Measurements from ENCODE around the gene LRRFIP1. TPM values are rescaled to one million over a fixed set of nuclear protein-coding genes. Genes with fewer than 3 reads are reported as not detected.

LRRFIP1 gene
- total and polyA plus RNA-seq, 2 donors (not counting 3 experiments of a cell fraction or from before 2014, with no cell fraction given) = 39.2 to 179 TPM

GRCh38 chr2:237648016-237648381 is 20.6 kb downstream of the LRRFIP1 start:
- POLR2A ChIA-PET = no interaction called here
- H3K9ac ChIP-seq (replicated peaks; ENCODE audit: extremely low read depth, insufficient read depth, low read length) = no peak overlapping the region

GRCh38 chr2:237649541-237650454 is 22.4 kb downstream of the LRRFIP1 start:
- CTCF ChIA-PET = interaction anchor here (1.0 kb wide), 1 partner anchor 26 kb away, joined by 4 read pairs; no protein-coding TSS in a partner anchor
- H4K20me1 ChIP-seq (replicated peaks; ENCODE audit: control insufficient read depth, extremely low read depth, insufficient read depth, low read length) = no peaks in the 10 kb centered on the region
- no peak for FAIRE-seq
- POLR2A ChIA-PET = no interaction called here
- no peaks in the 10 kb centered on the region for H3K79me2 ChIP-seq (ENCODE audit: control insufficient read depth, insufficient read depth, low read length)
- no peak overlapping the region for H3K9ac ChIP-seq (replicated peaks; ENCODE audit: extremely low read depth, insufficient read depth, low read length)
- peaks cover 2% of the 10 kb centered on the region for H3K4me1 ChIP-seq (ENCODE audit: control insufficient read depth, extremely low read depth, insufficient read depth, low read length)
- no peak overlapping the region for H3K4me2 ChIP-seq (ENCODE audit: insufficient read depth, low read length)
- no peaks in the 10 kb centered on the region for H3K27me3 ChIP-seq (ENCODE audit: control insufficient read depth in 2 of 2, insufficient read depth in 2 of 2, low read length in 2 of 2)
- dilution Hi-C loops (cut with MboI; ENCODE audit: extremely low pct_ligation_motif_present, low sequenced_read_pairs) = no loop called here
- intact Hi-C loops (cut with micrococcal nuclease) = no loop called here
- no peak overlapping the region for H3K4me3 ChIP-seq (replicated peaks in 1 of 3; ENCODE audit: insufficient read depth in 1 of 3, low read depth in 1 of 3, low read length in 3 of 3)
- no peaks in the 10 kb centered on the region for H3K9me3 ChIP-seq (replicated peaks; ENCODE audit: control insufficient read depth, insufficient read depth, low read length)
- no peaks in the 10 kb centered on the region for H3K9me1 ChIP-seq (replicated peaks; ENCODE audit: control insufficient read depth, extremely low read depth, insufficient read depth, low read length)
- TF ChIP-seq JUN (IDR thresholded peaks at IDR 0.05; ENCODE audit: borderline replicate concordance, insufficient read depth, insufficient read length, low read depth) = no peak
- TF ChIP-seq FOS (IDR thresholded peaks at IDR 0.05; ENCODE audit: borderline replicate concordance, insufficient read depth, low read length) = no peak
- no peak for TF ChIP-seq GATA2 (IDR thresholded peaks at IDR 0.05; ENCODE audit: insufficient read depth, insufficient read length, low read depth, low read length)
- TF ChIP-seq POLR2A (IDR thresholded peaks at IDR 0.05; ENCODE audit: low read depth, low read length) = no peak
- no peak for TF ChIP-seq POLR2AphosphoS5 (IDR thresholded peaks at IDR 0.05; ENCODE audit: insufficient read depth, low read depth, low read length)
- TF ChIP-seq, protein P1, sequence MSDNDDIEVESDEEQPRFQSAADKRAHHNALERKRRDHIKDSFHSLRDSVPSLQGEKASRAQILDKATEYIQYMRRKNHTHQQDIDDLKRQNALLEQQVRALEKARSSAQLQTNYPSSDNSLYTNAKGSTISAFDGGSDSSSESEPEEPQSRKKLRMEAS (IDR thresholded peaks at IDR 0.05; ENCODE audit: insufficient read depth, insufficient read length) = no peak
- no peak for TF ChIP-seq MYC (IDR thresholded peaks at IDR 0.05; ENCODE audit: low read depth, low read length)
- TF ChIP-seq CTCF (IDR thresholded peaks at IDR 0.05; ENCODE audit: extremely low read depth in 1 of 2, insufficient read depth in 1 of 2, low read depth in 1 of 2, low read length in 2 of 2) = no peak
- TF ChIP-seq EZH2 (IDR thresholded peaks at IDR 0.05; ENCODE audit: borderline replicate concordance, low read depth, low read length, severe bottlenecking) = no peak
- H2AFZ ChIP-seq (ENCODE audit: low read depth, low read length) = no peak overlapping the region
- no peak for DNase-seq (ENCODE audit: low read depth, low spot score)
- H3K36me3 ChIP-seq (ENCODE audit: control insufficient read depth in 2 of 2, extremely low read depth in 1 of 2, insufficient read depth in 2 of 2, low read length in 2 of 2) = peaks cover 0 to 2% of the 10 kb centered on the region in 2 experiments
- no TSS peak for BruUV-seq (replicated peaks)
- no peak overlapping the region for H3K27ac ChIP-seq (ENCODE audit: insufficient read depth, low read depth, low read length)

More at GRCh38 chr2:237648016-237648381, 20.6 kb downstream of the LRRFIP1 start:
- Histone ChIP-seq H3K36me3 (ENCODE audit: control insufficient read depth in 2 of 2, extremely low read depth in 1 of 2, insufficient read depth in 2 of 2, low read length in 2 of 2) (peaks cover 0 to 2% of the 10 kb centered on the region in 2 experiments), H3K9me3 (replicated peaks; ENCODE audit: control insufficient read depth, insufficient read depth, low read length) (no peaks in the 10 kb centered on the region), H3K4me3 (replicated peaks in 1 of 3; ENCODE audit: insufficient read depth in 1 of 3, low read depth in 1 of 3, low read length in 3 of 3) (no peak overlapping the region), H3K9me1 (replicated peaks; ENCODE audit: control insufficient read depth, extremely low read depth, insufficient read depth, low read length) (no peaks in the 10 kb centered on the region), H3K79me2 (ENCODE audit: control insufficient read depth, insufficient read depth, low read length) (no peaks in the 10 kb centered on the region), H4K20me1 (replicated peaks; ENCODE audit: control insufficient read depth, extremely low read depth, insufficient read depth, low read length) (no peaks in the 10 kb centered on the region), H3K4me2 (ENCODE audit: insufficient read depth, low read length) (no peak overlapping the region), H2AFZ (ENCODE audit: low read depth, low read length) (no peak overlapping the region), H3K27me3 (ENCODE audit: control insufficient read depth in 2 of 2, insufficient read depth in 2 of 2, low read length in 2 of 2) (no peaks in the 10 kb centered on the region), H3K4me1 (ENCODE audit: control insufficient read depth, extremely low read depth, insufficient read depth, low read length) (peaks cover 2% of the 10 kb centered on the region), H3K27ac (ENCODE audit: insufficient read depth, low read depth, low read length) (no peak overlapping the region)
- TF ChIP-seq POLR2AphosphoS5 (IDR thresholded peaks at IDR 0.05; ENCODE audit: insufficient read depth, low read depth, low read length) = no peak
- BruUV-seq (replicated peaks) = no TSS peak
- CTCF ChIA-PET = no interaction called here
- DNase-seq (ENCODE audit: low read depth, low spot score) (no peak), FAIRE-seq (no peak)
- dilution Hi-C loops (cut with MboI; ENCODE audit: extremely low pct_ligation_motif_present, low sequenced_read_pairs) = no loop called here
- intact Hi-C loops (cut with micrococcal nuclease) = no loop called here

All from endothelial cell of umbilical vein (primary cell).